GM12801 (cell line): Measurements from ENCODE around the gene TMEM219.

ENCODE experiments used
- TF ChIP-seq, protein P1 (sequence below): IDR thresholded peaks from one replicate; pipeline ENCODE4 v1.5.1; 2011; ENCODE audit warnings: control low read depth; ENCODE audit not compliant: insufficient read length; ENCODE audit errors: extremely low read depth

The TMEM219 gene, protein sequence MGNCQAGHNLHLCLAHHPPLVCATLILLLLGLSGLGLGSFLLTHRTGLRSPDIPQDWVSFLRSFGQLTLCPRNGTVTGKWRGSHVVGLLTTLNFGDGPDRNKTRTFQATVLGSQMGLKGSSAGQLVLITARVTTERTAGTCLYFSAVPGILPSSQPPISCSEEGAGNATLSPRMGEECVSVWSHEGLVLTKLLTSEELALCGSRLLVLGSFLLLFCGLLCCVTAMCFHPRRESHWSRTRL

DNA sequence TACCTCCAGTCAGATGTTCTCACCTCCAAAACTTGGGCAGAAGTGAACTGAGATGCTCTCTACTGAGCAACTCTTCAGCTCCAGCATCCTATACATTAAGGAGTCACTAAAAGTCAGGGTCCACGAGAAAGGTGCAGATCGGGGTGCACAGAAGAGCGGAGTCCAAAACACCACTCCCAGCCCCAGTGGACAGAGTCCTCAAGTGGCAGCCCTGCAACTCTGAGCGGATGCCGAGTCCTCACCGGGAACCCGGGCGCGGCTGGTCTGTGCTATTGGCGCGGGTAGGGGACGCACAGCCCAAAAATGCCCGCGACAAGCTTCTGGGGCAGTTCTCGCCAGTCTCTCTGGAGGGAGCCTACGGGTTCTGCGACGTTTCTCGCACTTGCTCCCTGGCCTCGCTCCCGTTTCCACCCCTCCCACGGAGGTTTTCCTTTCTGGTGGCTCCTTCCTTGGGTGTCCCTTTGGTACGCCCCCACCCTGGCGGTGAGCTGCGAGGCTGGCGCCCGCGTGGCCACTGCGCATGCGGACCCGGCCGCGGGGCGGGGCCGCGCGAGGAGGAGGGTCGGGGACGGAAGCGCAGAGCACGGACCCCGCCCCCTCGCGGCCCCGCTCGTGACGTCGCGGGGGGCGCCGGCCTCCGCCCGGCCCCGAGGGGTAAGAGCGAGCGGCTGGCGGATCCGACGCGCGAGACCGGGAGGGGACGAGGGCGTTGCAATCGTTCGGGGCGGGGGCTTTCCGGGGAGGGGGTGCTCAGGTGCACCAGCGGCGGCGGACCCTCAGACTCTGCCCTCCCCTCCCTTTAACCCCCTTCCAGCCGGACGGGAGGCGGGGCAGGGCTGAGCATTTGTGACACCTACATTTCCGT, at the start of gene TMEM219:
TSS of gene TMEM219 (plus strand) at position 601 of the 865 bp plus-strand sequence. CDS start 1,065 bp downstream, outside the sequence.
- TF ChIP-seq, protein P1, sequence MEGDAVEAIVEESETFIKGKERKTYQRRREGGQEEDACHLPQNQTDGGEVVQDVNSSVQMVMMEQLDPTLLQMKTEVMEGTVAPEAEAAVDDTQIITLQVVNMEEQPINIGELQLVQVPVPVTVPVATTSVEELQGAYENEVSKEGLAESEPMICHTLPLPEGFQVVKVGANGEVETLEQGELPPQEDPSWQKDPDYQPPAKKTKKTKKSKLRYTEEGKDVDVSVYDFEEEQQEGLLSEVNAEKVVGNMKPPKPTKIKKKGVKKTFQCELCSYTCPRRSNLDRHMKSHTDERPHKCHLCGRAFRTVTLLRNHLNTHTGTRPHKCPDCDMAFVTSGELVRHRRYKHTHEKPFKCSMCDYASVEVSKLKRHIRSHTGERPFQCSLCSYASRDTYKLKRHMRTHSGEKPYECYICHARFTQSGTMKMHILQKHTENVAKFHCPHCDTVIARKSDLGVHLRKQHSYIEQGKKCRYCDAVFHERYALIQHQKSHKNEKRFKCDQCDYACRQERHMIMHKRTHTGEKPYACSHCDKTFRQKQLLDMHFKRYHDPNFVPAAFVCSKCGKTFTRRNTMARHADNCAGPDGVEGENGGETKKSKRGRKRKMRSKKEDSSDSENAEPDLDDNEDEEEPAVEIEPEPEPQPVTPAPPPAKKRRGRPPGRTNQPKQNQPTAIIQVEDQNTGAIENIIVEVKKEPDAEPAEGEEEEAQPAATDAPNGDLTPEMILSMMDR: no peak

DNA sequence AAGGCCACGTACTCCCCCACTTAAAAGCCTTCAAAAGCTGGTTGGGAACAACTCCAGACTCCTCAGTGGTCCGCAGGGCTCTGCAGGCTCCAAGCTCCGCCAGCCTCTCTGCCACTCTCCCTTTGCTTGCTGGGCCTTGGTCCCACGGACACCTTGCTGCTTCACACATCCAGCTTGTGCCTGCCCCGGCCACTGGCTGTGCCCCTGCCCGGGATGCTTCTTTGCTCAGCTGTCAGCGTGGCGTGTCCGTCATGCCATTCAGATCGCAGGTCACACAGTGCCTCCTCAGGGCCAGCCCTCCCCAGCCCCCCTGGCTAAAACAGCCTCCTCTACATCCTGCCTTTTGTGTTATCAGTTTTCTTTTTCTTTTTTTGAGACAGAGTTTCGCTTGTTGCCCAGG, 49.8 kb upstream of the TMEM219 start:
- TF ChIP-seq, protein P1: no peak

DNA sequence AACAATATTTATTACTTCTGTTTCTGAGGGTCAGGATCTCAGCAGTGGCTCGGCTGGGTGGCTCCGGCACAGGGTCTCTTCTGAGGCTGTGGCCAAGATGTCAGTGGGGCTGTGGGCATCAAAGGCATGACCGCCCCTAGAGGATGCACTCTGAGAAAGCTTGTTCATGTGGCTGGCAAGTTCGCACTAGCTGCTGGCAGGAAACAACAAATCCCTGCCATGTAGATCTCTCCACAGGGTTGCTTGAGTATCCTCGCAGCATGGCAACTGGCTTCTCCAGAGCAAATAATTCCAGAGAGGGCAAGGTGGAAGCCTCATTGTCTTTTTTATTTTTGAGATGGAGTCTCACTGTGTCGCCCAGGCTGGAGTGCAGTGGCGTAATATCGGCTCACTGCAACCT, 48.4 kb upstream of the TMEM219 start:
- TF ChIP-seq, protein P1: no peak

DNA sequence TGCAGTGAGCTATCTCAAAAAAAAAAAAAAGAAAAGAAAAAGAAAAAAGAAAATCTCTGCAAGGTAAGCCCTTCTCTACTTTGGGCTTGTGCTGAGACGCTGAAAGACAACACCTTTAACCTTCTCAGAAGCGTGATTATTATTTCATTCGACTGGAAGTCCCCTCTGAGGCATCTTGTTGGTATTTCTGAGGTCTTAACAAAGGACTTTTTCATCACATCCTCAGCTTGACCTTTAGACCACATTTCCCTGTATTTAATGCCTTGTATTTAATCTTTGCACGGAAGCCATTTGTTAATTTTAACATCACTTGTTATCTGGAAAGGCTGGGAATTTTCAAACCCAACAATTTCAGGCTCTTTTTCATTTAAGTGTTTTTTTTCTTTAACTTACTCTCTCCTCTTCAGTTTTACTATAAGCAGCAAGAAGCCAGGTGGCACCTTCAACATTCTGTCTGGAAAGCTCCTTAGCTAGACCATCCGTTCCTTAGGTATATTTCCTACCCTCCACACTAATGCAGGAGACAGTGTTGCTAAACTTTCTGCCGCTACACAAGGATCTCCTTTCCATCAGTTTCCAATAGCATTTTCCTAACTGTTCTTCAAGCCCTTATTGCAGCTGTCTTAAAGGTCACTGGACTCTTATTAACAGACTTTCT, 46.2 kb upstream of the TMEM219 start:
- TF ChIP-seq, protein P1: no peak

DNA sequence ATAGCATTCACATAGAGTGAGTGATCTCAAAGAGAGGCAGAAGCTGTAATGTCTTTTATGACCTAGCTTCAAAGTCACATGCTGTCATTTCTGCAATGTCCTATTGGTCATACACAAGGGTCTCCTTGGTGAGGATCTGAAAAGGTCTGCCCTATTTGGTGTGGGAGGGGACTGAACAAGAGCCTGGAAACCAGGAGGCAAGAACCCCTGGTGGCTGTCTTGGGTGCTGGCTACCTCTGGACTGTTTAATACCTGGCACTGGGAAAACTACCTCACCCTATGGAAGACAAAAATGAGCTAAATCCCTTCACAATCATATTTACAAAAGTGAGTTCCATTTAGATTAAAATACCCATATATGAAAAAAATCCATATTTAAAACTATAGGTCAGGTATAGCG, 44.9 kb upstream of the TMEM219 start:
- TF ChIP-seq, protein P1: no peak

DNA sequence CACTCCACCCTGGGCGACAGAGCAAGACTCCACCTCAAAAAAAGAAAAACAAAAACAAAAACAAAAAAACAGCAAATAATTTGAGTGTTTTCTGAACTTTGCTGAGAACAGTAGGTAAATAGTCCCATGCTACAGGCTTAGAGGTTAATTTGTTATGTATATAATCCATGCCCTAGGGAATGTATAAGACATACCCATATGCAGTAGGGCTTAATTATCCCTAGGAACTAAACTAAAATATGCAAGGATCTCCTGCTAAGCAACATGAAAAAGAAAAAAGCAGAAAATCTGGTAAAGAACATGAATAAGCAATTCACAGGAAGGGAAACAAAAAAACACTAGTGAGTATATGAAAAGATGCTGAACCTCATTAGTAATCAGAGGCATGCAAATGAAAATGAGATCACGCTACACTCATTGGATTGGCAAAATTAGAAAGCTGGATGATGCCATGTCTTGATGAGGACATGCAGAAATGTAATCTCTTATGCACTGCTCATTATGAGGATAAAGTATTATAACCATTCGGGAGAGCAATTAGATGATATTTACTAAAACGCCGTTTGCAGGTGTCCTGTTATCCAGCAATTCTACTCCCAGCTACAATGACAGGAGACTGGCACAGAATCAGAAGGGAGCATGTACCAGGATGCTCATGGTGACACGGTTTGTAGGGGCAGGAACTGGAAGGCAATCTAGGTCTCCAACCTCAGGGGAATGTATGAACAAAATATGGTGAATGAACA, 41.4 kb upstream of the TMEM219 start:
- TF ChIP-seq, protein P1: no peak

DNA sequence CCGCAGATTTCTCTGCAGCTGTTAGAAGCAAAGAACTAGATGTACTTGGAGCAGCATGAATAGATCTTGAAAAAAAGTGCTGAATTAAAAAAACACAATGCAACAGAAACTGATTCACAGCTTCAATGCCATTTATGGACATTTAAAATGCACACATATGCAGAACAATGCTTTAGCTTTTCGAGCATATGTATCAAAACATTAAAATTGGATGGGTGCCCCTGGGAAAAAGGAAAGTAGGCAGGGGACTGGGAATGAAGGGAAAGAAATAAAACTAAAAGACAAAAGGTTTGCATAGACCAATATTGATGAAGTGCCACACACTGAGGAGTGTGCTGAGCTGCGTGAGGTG, 40.9 kb upstream of the TMEM219 start:
- TF ChIP-seq, protein P1: no peak
